ENCODE measurements around the gene ACADVL. TPM values are rescaled to one million over a fixed set of nuclear protein-coding genes. Genes with fewer than 3 reads are reported as not detected.
A peak's percentile ranks its signal among the peaks of the same experiment; 100 is the strongest.

Gene ACADVL
- total RNA-seq, 1 experiment from 2014 or later: 305 TPM

DNA sequence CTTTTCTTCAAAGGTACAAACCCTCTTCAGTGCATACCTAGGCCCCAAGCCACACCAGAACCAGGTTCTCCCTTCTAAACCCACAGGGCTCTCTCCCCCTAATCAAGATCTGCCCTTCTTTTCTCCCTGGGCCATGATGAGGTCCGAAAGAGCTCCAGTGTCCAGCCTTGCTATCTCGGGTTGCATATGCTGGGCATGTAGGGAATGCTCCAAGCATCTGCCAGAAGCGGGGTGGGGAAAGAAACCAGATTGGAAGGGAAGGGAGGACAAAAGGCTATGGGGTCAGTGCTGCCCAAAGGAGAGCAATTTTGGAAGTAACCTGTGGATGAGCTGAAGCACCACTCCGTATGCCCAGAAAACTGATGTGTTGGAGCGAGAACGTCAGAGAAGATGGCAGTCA is 29.5 kb downstream of the ACADVL start:
- in situ Hi-C loops (cut with HindIII; ENCODE audit: low pct_unique_long_range_greater_than_20kb, low sequenced_read_pairs) (no loop called here), intact Hi-C loops (cut with micrococcal nuclease; ENCODE audit: unreplicated experiment) (no loop called here)
- Histone ChIP-seq H3K36me3 (ENCODE audit: control insufficient read depth, insufficient read depth, low read length) (peaks cover 7% of the 10 kb centered on the region), H3K9me3 (ENCODE audit: control insufficient read depth, insufficient read depth, low read depth, low read length) (no peaks in the 10 kb centered on the region), H3K4me1 (ENCODE audit: control insufficient read depth, insufficient read depth, low read length) (peaks cover 16% of the 10 kb centered on the region), H3K27me3 (ENCODE audit: control insufficient read depth, insufficient read depth, low read length) (no peaks in the 10 kb centered on the region), H3K4me3 (ENCODE audit: low read depth in 2 of 2, low read length in 2 of 2) (peak overlapping the region; percentile 18 to 80), H3K27ac (ENCODE audit: low read length) (peak overlapping the region; percentile 14; the same call in 1 of the 2 replicates)
- TF ChIP-seq, protein P1, sequence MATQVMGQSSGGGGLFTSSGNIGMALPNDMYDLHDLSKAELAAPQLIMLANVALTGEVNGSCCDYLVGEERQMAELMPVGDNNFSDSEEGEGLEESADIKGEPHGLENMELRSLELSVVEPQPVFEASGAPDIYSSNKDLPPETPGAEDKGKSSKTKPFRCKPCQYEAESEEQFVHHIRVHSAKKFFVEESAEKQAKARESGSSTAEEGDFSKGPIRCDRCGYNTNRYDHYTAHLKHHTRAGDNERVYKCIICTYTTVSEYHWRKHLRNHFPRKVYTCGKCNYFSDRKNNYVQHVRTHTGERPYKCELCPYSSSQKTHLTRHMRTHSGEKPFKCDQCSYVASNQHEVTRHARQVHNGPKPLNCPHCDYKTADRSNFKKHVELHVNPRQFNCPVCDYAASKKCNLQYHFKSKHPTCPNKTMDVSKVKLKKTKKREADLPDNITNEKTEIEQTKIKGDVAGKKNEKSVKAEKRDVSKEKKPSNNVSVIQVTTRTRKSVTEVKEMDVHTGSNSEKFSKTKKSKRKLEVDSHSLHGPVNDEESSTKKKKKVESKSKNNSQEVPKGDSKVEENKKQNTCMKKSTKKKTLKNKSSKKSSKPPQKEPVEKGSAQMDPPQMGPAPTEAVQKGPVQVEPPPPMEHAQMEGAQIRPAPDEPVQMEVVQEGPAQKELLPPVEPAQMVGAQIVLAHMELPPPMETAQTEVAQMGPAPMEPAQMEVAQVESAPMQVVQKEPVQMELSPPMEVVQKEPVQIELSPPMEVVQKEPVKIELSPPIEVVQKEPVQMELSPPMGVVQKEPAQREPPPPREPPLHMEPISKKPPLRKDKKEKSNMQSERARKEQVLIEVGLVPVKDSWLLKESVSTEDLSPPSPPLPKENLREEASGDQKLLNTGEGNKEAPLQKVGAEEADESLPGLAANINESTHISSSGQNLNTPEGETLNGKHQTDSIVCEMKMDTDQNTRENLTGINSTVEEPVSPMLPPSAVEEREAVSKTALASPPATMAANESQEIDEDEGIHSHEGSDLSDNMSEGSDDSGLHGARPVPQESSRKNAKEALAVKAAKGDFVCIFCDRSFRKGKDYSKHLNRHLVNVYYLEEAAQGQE (IDR thresholded peaks at IDR 0.05; ENCODE audit: insufficient read depth in 1 of 2, low read depth in 2 of 2, low read length in 1 of 2): no peak
- TF ChIP-seq SIN3A (IDR thresholded peaks at IDR 0.05; ENCODE audit: borderline replicate concordance, insufficient read depth, low read depth, low read length) (no peak), POLR2AphosphoS5 (IDR thresholded peaks at IDR 0.05; ENCODE audit: low read depth, low read length) (no peak), TCF7L2 (IDR thresholded peaks at IDR 0.05; ENCODE audit: low read depth, low read length) (no peak)
- TF ChIP-seq, protein P2, sequence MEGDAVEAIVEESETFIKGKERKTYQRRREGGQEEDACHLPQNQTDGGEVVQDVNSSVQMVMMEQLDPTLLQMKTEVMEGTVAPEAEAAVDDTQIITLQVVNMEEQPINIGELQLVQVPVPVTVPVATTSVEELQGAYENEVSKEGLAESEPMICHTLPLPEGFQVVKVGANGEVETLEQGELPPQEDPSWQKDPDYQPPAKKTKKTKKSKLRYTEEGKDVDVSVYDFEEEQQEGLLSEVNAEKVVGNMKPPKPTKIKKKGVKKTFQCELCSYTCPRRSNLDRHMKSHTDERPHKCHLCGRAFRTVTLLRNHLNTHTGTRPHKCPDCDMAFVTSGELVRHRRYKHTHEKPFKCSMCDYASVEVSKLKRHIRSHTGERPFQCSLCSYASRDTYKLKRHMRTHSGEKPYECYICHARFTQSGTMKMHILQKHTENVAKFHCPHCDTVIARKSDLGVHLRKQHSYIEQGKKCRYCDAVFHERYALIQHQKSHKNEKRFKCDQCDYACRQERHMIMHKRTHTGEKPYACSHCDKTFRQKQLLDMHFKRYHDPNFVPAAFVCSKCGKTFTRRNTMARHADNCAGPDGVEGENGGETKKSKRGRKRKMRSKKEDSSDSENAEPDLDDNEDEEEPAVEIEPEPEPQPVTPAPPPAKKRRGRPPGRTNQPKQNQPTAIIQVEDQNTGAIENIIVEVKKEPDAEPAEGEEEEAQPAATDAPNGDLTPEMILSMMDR (IDR thresholded peaks at IDR 0.05): no peak
- CTCF ChIA-PET: no interaction called here
- BruUV-seq (replicated peaks): no TSS peak
- no peak for ATAC-seq
- no peak for DNase-seq (ENCODE audit: low read depth, low spot score)
- POLR2A ChIA-PET: interaction anchor here (0.5 kb wide), 1 partner anchor 18 kb away, joined by 6 read pairs; no protein-coding TSS in a partner anchor

DNA sequence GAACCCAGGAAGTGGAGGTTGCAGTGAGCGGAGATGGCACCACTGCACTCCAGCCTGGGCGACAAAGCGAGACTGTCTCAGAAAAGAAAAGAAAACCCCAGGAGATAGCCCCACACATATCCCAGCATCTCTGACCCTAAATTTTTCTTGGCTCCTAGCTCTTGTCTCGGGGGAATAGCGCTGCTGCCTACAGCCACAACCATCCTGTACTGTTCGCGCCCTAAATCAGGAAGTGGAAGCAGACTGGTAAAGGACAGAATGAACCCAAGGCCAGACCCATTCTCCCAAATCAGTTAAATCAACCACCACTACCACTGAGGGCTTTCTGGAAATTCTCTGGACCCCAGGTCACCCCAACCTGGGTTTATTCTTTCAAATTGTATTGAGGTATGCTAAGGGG is 30.1 kb downstream of the ACADVL start:
- H3K9me3 ChIP-seq (ENCODE audit: control insufficient read depth, insufficient read depth, low read depth, low read length): no peaks in the 10 kb centered on the region
- peak overlapping the region; percentile 92 for H3K27ac ChIP-seq (ENCODE audit: low read length)
- TF ChIP-seq, protein P1 (IDR thresholded peaks at IDR 0.05; ENCODE audit: insufficient read depth in 1 of 2, low read depth in 2 of 2, low read length in 1 of 2): no peak
- TF ChIP-seq POLR2AphosphoS5 (IDR thresholded peaks at IDR 0.05; ENCODE audit: low read depth, low read length): no peak
- no peak for ATAC-seq
- H3K4me3 ChIP-seq (ENCODE audit: low read depth in 2 of 2, low read length in 2 of 2): peak overlapping the region; percentile 72 to 80
- ChIA-PET POLR2A (interaction anchor here (0.5 kb wide), 1 partner anchor 17 kb away, joined by 6 read pairs; no protein-coding TSS in a partner anchor), CTCF (no interaction called here)
- BruUV-seq (replicated peaks): no TSS peak
- peaks cover 16% of the 10 kb centered on the region for H3K4me1 ChIP-seq (ENCODE audit: control insufficient read depth, insufficient read depth, low read length)
- intact Hi-C loops (cut with micrococcal nuclease; ENCODE audit: unreplicated experiment) (no loop called here), in situ Hi-C loops (cut with HindIII; ENCODE audit: low pct_unique_long_range_greater_than_20kb, low sequenced_read_pairs) (no loop called here)
- H3K36me3 ChIP-seq (ENCODE audit: control insufficient read depth, insufficient read depth, low read length): peaks cover 8% of the 10 kb centered on the region
- no peaks in the 10 kb centered on the region for H3K27me3 ChIP-seq (ENCODE audit: control insufficient read depth, insufficient read depth, low read length)
- no peak for DNase-seq (ENCODE audit: low read depth, low spot score)
